Measurements from ENCODE around the gene GAGE12H. TPM values are rescaled to one million over a fixed set of nuclear protein-coding genes. Genes with fewer than 3 reads are reported as not detected.
"Not testable (repeated sequence)": the region's sequence is repeated elsewhere in the genome, so short reads cannot be mapped to it uniquely, and the experiment has no call there.

Gene GAGE12H
- total RNA-seq, result not detected in 2 replicates
- polyA plus RNA-seq, result not detected in 2 replicates
- polyA plus RNA-seq (2012), result not detected in 2 replicates
- polyA minus RNA-seq (ENCODE audit: low replicate concordance), result not detected in 2 replicates

- not testable (repeated sequence) for H3K9me3 ChIP-seq (ENCODE audit: control insufficient read depth, insufficient read depth, low read depth, low read length); H3K4me2 ChIP-seq (ENCODE audit: extremely low read depth, insufficient read depth, low read length); H3K27me3 ChIP-seq (ENCODE audit: control insufficient read depth, insufficient read depth, low read length); H3K9ac ChIP-seq (ENCODE audit: insufficient read depth, low read length); H3K27ac ChIP-seq (ENCODE audit: insufficient read depth, low read length); H4K20me1 ChIP-seq (ENCODE audit: control insufficient read depth, extremely low read depth, insufficient read depth, low read length); H3K4me1 ChIP-seq (ENCODE audit: control insufficient read depth, extremely low read depth, insufficient read depth, low read length); H3K4me3 ChIP-seq (replicated peaks in 1 of 4; ENCODE audit: control extremely low read depth in 1 of 4, insufficient read depth in 1 of 4, low read depth in 3 of 4, low read length in 4 of 4); H2AFZ ChIP-seq (ENCODE audit: low read length); H3K36me3 ChIP-seq (ENCODE audit: control insufficient read depth, insufficient read depth, low read length); H3K79me2 ChIP-seq (ENCODE audit: control insufficient read depth, insufficient read depth, low read length); DNase-seq (ENCODE audit: low read depth in 2 of 2)
Observed at GRCh38 chrX:49579649-49580048, at the start of gene GAGE12H. TSS of gene GAGE12H (plus strand) at chrX:49579949. CDS start at chrX:49581104, 1,155 bp downstream.

DNA sequence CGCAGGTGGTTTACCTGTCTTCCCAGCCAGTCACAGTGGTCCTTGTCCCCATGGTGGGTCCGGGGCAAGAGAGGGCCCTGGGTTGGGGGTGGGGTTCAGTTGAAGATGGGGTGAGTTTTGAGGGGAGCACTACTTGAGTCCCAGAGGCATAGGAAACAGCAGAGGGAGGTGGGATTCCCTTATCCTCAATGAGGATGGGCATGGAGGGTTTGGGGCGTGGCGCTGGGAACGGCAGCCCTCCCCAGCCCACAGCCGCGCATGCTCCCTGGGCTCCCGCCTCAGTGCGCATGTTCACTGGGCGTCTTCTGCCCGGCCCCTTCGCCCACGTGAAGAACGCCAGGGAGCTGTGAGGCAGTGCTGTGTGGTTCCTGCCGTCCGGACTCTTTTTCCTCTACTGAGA, 47.9 kb upstream of the GAGE12H start, which contains the start of gene GAGE12C:
TSS of gene GAGE12C (plus strand) at position 301 of the 400 bp plus-strand sequence. CDS start 1,155 bp downstream, outside the sequence.
- H3K9ac ChIP-seq (ENCODE audit: insufficient read depth, low read length); H3K79me2 ChIP-seq (ENCODE audit: control insufficient read depth, insufficient read depth, low read length); H3K27me3 ChIP-seq (ENCODE audit: control insufficient read depth, insufficient read depth, low read length); H4K20me1 ChIP-seq (ENCODE audit: control insufficient read depth, extremely low read depth, insufficient read depth, low read length); H3K4me1 ChIP-seq (ENCODE audit: control insufficient read depth, extremely low read depth, insufficient read depth, low read length); DNase-seq (ENCODE audit: low read depth in 2 of 2); H3K9me3 ChIP-seq (ENCODE audit: control insufficient read depth, insufficient read depth, low read depth, low read length); H3K36me3 ChIP-seq (ENCODE audit: control insufficient read depth, insufficient read depth, low read length); H3K4me2 ChIP-seq (ENCODE audit: extremely low read depth, insufficient read depth, low read length); H2AFZ ChIP-seq (ENCODE audit: low read length); H3K27ac ChIP-seq (ENCODE audit: insufficient read depth, low read length); H3K4me3 ChIP-seq (replicated peaks in 1 of 4; ENCODE audit: control extremely low read depth in 1 of 4, insufficient read depth in 1 of 4, low read depth in 3 of 4, low read length in 4 of 4): not testable (repeated sequence)

GRCh38 chrX:49541433-49541832, 38.3 kb upstream of the GAGE12H start, which contains the start of gene GAGE12D:
TSS of gene GAGE12D (plus strand) at chrX:49541733. CDS start at chrX:49542888, 1,155 bp downstream.
- not testable (repeated sequence) for DNase-seq (ENCODE audit: low read depth in 2 of 2); H3K27me3 ChIP-seq (ENCODE audit: control insufficient read depth, insufficient read depth, low read length); H3K9me3 ChIP-seq (ENCODE audit: control insufficient read depth, insufficient read depth, low read depth, low read length)

DNA sequence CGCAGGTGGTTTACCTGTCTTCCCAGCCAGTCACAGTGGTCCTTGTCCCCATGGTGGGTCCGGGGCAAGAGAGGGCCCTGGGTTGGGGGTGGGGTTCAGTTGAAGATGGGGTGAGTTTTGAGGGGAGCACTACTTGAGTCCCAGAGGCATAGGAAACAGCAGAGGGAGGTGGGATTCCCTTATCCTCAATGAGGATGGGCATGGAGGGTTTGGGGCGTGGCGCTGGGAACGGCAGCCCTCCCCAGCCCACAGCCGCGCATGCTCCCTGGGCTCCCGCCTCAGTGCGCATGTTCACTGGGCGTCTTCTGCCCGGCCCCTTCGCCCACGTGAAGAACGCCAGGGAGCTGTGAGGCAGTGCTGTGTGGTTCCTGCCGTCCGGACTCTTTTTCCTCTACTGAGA, 28.8 kb upstream of the GAGE12H start, which contains the start of gene GAGE12E:
TSS of gene GAGE12E (plus strand) at position 301 of the 400 bp plus-strand sequence. CDS start 1,155 bp downstream, outside the sequence.
- H3K79me2 ChIP-seq (ENCODE audit: control insufficient read depth, insufficient read depth, low read length), result not testable (repeated sequence)

More at GRCh38 chrX:49541433-49541832, 38.3 kb upstream of the GAGE12H start, which contains the start of gene GAGE12D:
- not testable (repeated sequence) for H3K79me2 ChIP-seq (ENCODE audit: control insufficient read depth, insufficient read depth, low read length); H3K4me1 ChIP-seq (ENCODE audit: control insufficient read depth, extremely low read depth, insufficient read depth, low read length); H2AFZ ChIP-seq (ENCODE audit: low read length); H3K4me3 ChIP-seq (replicated peaks in 1 of 4; ENCODE audit: control extremely low read depth in 1 of 4, insufficient read depth in 1 of 4, low read depth in 3 of 4, low read length in 4 of 4); H3K9ac ChIP-seq (ENCODE audit: insufficient read depth, low read length); H3K4me2 ChIP-seq (ENCODE audit: extremely low read depth, insufficient read depth, low read length); H3K27ac ChIP-seq (ENCODE audit: insufficient read depth, low read length); H3K36me3 ChIP-seq (ENCODE audit: control insufficient read depth, insufficient read depth, low read length); H4K20me1 ChIP-seq (ENCODE audit: control insufficient read depth, extremely low read depth, insufficient read depth, low read length)

GRCh38 chrX:49560542-49560941, 19.2 kb upstream of the GAGE12H start, which contains the start of gene GAGE12F:
TSS of gene GAGE12F (plus strand) at chrX:49560842. CDS start at chrX:49561997, 1,155 bp downstream.
- not testable (repeated sequence) for H3K4me3 ChIP-seq (replicated peaks in 1 of 4; ENCODE audit: control extremely low read depth in 1 of 4, insufficient read depth in 1 of 4, low read depth in 3 of 4, low read length in 4 of 4); DNase-seq (ENCODE audit: low read depth in 2 of 2); H3K9ac ChIP-seq (ENCODE audit: insufficient read depth, low read length); H3K27me3 ChIP-seq (ENCODE audit: control insufficient read depth, insufficient read depth, low read length); H3K9me3 ChIP-seq (ENCODE audit: control insufficient read depth, insufficient read depth, low read depth, low read length); H3K27ac ChIP-seq (ENCODE audit: insufficient read depth, low read length); H3K79me2 ChIP-seq (ENCODE audit: control insufficient read depth, insufficient read depth, low read length); H4K20me1 ChIP-seq (ENCODE audit: control insufficient read depth, extremely low read depth, insufficient read depth, low read length); H3K4me1 ChIP-seq (ENCODE audit: control insufficient read depth, extremely low read depth, insufficient read depth, low read length); H3K36me3 ChIP-seq (ENCODE audit: control insufficient read depth, insufficient read depth, low read length); H2AFZ ChIP-seq (ENCODE audit: low read length); H3K4me2 ChIP-seq (ENCODE audit: extremely low read depth, insufficient read depth, low read length)

More for the DNA sequence above, 28.8 kb upstream of the GAGE12H start, which contains the start of gene GAGE12E:
- not testable (repeated sequence) for H3K4me2 ChIP-seq (ENCODE audit: extremely low read depth, insufficient read depth, low read length); H4K20me1 ChIP-seq (ENCODE audit: control insufficient read depth, extremely low read depth, insufficient read depth, low read length); H2AFZ ChIP-seq (ENCODE audit: low read length); H3K27me3 ChIP-seq (ENCODE audit: control insufficient read depth, insufficient read depth, low read length); H3K27ac ChIP-seq (ENCODE audit: insufficient read depth, low read length); H3K4me3 ChIP-seq (replicated peaks in 1 of 4; ENCODE audit: control extremely low read depth in 1 of 4, insufficient read depth in 1 of 4, low read depth in 3 of 4, low read length in 4 of 4); H3K9me3 ChIP-seq (ENCODE audit: control insufficient read depth, insufficient read depth, low read depth, low read length); H3K4me1 ChIP-seq (ENCODE audit: control insufficient read depth, extremely low read depth, insufficient read depth, low read length); DNase-seq (ENCODE audit: low read depth in 2 of 2); H3K36me3 ChIP-seq (ENCODE audit: control insufficient read depth, insufficient read depth, low read length); H3K9ac ChIP-seq (ENCODE audit: insufficient read depth, low read length)

DNA sequence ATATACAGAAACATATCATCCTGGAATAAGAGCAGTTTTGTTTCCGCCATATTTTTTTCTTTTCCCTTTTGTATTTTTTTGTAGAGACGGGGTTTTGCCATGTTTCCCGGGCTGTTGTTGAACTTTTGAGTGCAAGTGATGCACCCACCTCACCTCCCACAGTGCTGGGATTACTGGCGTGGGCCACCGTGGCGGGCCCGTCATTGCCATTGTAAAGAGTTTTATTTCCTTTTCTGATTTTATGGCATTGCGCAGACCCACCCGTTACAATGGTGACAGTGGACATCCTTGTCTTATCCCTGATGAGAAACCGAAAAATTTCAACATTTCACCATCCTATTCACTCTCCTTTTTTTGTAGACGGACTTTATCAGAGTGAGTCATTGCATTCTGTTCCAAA, 11.0 kb upstream of the GAGE12H start:
- H3K36me3 ChIP-seq (ENCODE audit: control insufficient read depth, insufficient read depth, low read length); H2AFZ ChIP-seq (ENCODE audit: low read length); H3K4me2 ChIP-seq (ENCODE audit: extremely low read depth, insufficient read depth, low read length): not testable (repeated sequence)

GRCh38 chrX:49569152-49569551, 10.6 kb upstream of the GAGE12H start:
- H3K4me3 ChIP-seq (replicated peaks in 1 of 4; ENCODE audit: control extremely low read depth in 1 of 4, insufficient read depth in 1 of 4, low read depth in 3 of 4, low read length in 4 of 4); H3K4me1 ChIP-seq (ENCODE audit: control insufficient read depth, extremely low read depth, insufficient read depth, low read length); H3K79me2 ChIP-seq (ENCODE audit: control insufficient read depth, insufficient read depth, low read length); H2AFZ ChIP-seq (ENCODE audit: low read length); H3K4me2 ChIP-seq (ENCODE audit: extremely low read depth, insufficient read depth, low read length); H3K9me3 ChIP-seq (ENCODE audit: control insufficient read depth, insufficient read depth, low read depth, low read length); H4K20me1 ChIP-seq (ENCODE audit: control insufficient read depth, extremely low read depth, insufficient read depth, low read length); DNase-seq (ENCODE audit: low read depth in 2 of 2); H3K27me3 ChIP-seq (ENCODE audit: control insufficient read depth, insufficient read depth, low read length); H3K9ac ChIP-seq (ENCODE audit: insufficient read depth, low read length); H3K36me3 ChIP-seq (ENCODE audit: control insufficient read depth, insufficient read depth, low read length); H3K27ac ChIP-seq (ENCODE audit: insufficient read depth, low read length): not testable (repeated sequence)

More for the DNA sequence above, 11.0 kb upstream of the GAGE12H start:
- H3K27ac ChIP-seq (ENCODE audit: insufficient read depth, low read length); H3K9ac ChIP-seq (ENCODE audit: insufficient read depth, low read length); DNase-seq (ENCODE audit: low read depth in 2 of 2); H3K4me1 ChIP-seq (ENCODE audit: control insufficient read depth, extremely low read depth, insufficient read depth, low read length); H3K9me3 ChIP-seq (ENCODE audit: control insufficient read depth, insufficient read depth, low read depth, low read length); H3K27me3 ChIP-seq (ENCODE audit: control insufficient read depth, insufficient read depth, low read length); H3K79me2 ChIP-seq (ENCODE audit: control insufficient read depth, insufficient read depth, low read length); H4K20me1 ChIP-seq (ENCODE audit: control insufficient read depth, extremely low read depth, insufficient read depth, low read length); H3K4me3 ChIP-seq (replicated peaks in 1 of 4; ENCODE audit: control extremely low read depth in 1 of 4, insufficient read depth in 1 of 4, low read depth in 3 of 4, low read length in 4 of 4): not testable (repeated sequence)

All from fibroblast of lung (primary cell).